Astrocyte (in vitro differentiated cells and primary cell): ENCODE results near the gene MTA1.

Experiments
- EZH2 ChIP-seq: IDR thresholded peaks from 2 replicates; pipeline ENCODE4 v1.6.1; 2012; ENCODE audit warnings: mild to moderate bottlenecking, low read length, inconsistent platforms; ENCODE audit not compliant: insufficient read depth
- TF ChIP-seq, protein P1 (sequence below): IDR thresholded peaks from 2 replicates; pipeline ENCODE4 v1.5.1; 2011; ENCODE audit warnings: low read depth, mild to moderate bottlenecking, inconsistent platforms, low read length, moderate library complexity; ENCODE audit not compliant: insufficient read depth

GRCh38 chr14:105416671-105417070 lies 3.0 kb upstream of the MTA1 start:
- TF ChIP-seq, protein P1, sequence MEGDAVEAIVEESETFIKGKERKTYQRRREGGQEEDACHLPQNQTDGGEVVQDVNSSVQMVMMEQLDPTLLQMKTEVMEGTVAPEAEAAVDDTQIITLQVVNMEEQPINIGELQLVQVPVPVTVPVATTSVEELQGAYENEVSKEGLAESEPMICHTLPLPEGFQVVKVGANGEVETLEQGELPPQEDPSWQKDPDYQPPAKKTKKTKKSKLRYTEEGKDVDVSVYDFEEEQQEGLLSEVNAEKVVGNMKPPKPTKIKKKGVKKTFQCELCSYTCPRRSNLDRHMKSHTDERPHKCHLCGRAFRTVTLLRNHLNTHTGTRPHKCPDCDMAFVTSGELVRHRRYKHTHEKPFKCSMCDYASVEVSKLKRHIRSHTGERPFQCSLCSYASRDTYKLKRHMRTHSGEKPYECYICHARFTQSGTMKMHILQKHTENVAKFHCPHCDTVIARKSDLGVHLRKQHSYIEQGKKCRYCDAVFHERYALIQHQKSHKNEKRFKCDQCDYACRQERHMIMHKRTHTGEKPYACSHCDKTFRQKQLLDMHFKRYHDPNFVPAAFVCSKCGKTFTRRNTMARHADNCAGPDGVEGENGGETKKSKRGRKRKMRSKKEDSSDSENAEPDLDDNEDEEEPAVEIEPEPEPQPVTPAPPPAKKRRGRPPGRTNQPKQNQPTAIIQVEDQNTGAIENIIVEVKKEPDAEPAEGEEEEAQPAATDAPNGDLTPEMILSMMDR: no peak
- TF ChIP-seq EZH2: no peak
